Activated B cell treated with CpG ODN at 0.5 μM for 24 hours (primary cell): Measurements from ENCODE around the gene DLX4. TPM values are rescaled to one million over a fixed set of nuclear protein-coding genes. Genes with fewer than 3 reads are reported as not detected.

Source experiments
- ATAC-seq: fragments of 200-7000 bp; cut with Tn5 transposase; one replicate; pipeline ENCODE4 v1.10.0; 2021; ENCODE audit warnings: low read depth, mild to moderate bottlenecking, moderate library complexity
- CTCF ChIA-PET: fragments of 350-600 bp; sonication (Branson Sonifier 250); formaldehyde crosslinking; loops from one replicate; lab custom pipeline; 2021; ENCODE audit warnings: antibody characterized with exemption; lab: Charles Lee
- POLR2A ChIA-PET: fragments of 350-600 bp; sonication (Branson Sonifier 250); formaldehyde crosslinking; loops from one replicate; lab custom pipeline; 2021; ENCODE audit warnings: antibody characterized with exemption; lab: Charles Lee
- DNase-seq: peaks from one replicate; pipeline ENCODE4 v3.0.0; 2022
- H3K27ac Mint-ChIP-seq: one replicate; pipeline ENCODE4 v1.8.0; 2020; ENCODE audit warnings: mixed read lengths
- H3K27me3 Mint-ChIP-seq: one replicate; pipeline ENCODE4 v1.8.0; 2021; ENCODE audit warnings: mixed read lengths
- H3K36me3 Mint-ChIP-seq: one replicate; pipeline ENCODE4 v1.8.0; 2021; ENCODE audit warnings: low read depth, mixed read lengths
- H3K4me1 Mint-ChIP-seq: one replicate; pipeline ENCODE4 v1.8.0; 2021; ENCODE audit warnings: mixed read lengths
- H3K4me3 Mint-ChIP-seq: one replicate; pipeline ENCODE4 v1.8.0; 2020; ENCODE audit warnings: mild to moderate bottlenecking, mixed read lengths
- H3K9me3 Mint-ChIP-seq: one replicate; pipeline ENCODE4 v1.8.0; 2020; ENCODE audit warnings: mixed read lengths
- CTCF ChIP-seq: fragments of 200-600 bp; IDR thresholded peaks from one replicate; pipeline ENCODE4 v1.8.0; 2022; ENCODE audit warnings: antibody characterized with exemption, mild to moderate bottlenecking
- intact Hi-C: fragments of 100-400 bp; cut with micrococcal nuclease; formaldehyde crosslinking; loops from one replicate; pipeline ENCODE4 v1.15.1; 2024
- total RNA-seq: library from RNA; stranded (reverse); gene quantifications from 2 replicates; pipeline ENCODE4 v1.2.3, GENCODE V29; 2022

Gene DLX4
- total RNA-seq, 1 donor from 2014 or later = 0.42 TPM

DNA sequence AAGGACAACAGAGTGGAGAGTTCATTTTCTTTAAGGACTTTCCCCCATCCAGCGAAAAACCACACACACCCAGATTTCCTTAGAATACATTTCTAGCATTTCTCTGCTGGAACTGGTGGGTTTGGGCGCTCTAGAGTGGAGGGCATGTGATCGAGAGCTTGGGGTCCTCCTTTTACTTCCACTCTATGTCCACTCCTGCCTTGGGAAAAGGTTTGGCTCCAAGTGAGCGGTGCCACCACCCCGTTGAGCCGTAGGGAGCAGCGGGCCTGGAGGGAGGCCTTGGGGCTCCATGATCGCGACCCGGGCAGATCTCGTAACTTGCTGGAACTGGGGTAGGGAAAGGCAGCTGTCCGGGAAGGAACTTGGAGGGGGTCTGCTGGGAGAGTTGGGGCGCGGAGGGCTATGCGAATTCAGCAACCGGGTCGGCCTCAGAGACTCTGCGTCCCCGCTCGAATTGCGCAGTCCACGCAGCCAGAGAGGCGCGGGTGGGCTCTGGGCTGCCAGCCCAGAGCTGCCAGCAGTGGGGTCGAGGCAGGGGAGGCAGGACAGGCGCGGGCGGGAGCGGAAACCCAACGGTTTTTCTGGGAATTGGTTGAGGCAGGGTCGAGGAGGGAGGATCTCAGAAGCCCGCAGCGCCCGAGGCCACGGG is 2.3 kb downstream of the DLX4 start:
- ATAC-seq (no peak), DNase-seq (no peak)
- no peak overlapping the region for H3K4me3 Mint-ChIP-seq
- H3K27me3 Mint-ChIP-seq = peaks cover 73% of the 10 kb centered on the region
- H3K27ac Mint-ChIP-seq = no peak overlapping the region
- H3K4me1 Mint-ChIP-seq = peaks cover 26% of the 10 kb centered on the region
- POLR2A ChIA-PET = no interaction called here
- H3K36me3 Mint-ChIP-seq = no peaks in the 10 kb centered on the region
- CTCF ChIA-PET = interaction anchor here (1.1 to 1.2 kb wide), 2 partner anchors 19 to 25 kb away, joined by 4 read pairs; no protein-coding TSS in a partner anchor
- TF ChIP-seq CTCF = no peak
- intact Hi-C loops = no loop called here
- H3K9me3 Mint-ChIP-seq = no peaks in the 10 kb centered on the region

DNA sequence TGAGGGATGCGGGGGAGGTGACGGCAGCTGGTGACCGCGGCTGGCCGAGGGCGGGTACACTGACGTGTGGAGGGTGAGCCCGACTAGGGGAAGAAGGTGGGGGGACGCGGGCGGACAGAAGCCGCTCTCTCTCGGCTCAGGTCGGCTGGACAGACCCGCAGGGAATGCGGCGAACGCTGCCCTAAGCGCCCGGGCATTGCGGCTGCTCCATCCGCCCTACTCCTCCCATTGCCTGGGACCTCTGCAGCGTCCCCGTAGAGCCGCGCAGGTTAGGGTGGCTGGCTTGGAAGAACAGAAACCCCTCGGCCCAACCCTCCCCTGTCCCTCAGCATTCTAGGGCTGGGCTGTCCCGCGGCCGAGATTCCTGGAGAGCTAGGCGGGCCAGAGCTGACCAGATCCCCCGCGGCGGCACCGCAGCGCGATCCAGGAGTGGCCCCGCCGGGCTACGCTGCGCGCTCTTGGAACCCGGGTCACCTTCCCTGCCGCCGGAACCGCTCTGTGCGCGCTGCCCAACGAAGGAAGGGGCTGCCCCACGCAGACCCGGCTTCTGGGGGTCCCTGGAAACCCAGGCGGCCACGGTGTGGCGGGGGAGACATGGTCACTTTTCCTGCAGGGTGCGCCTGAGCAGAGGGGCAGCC is 3.0 kb downstream of the DLX4 start:
- peaks cover 71% of the 10 kb centered on the region for H3K27me3 Mint-ChIP-seq
- H3K4me3 Mint-ChIP-seq = no peak overlapping the region
- TF ChIP-seq CTCF = no peak
- ChIA-PET CTCF (no interaction called here), POLR2A (no interaction called here)
- no peaks in the 10 kb centered on the region for H3K36me3 Mint-ChIP-seq
- intact Hi-C loops = no loop called here
- ATAC-seq = no peak
- no peak overlapping the region for H3K27ac Mint-ChIP-seq
- no peak for DNase-seq
- no peaks in the 10 kb centered on the region for H3K9me3 Mint-ChIP-seq
- H3K4me1 Mint-ChIP-seq = peaks cover 26% of the 10 kb centered on the region

- Mint-ChIP-seq H3K4me3 (no peak overlapping the region), H3K4me1 (peaks cover 26% of the 10 kb centered on the region), H3K9me3 (no peaks in the 10 kb centered on the region), H3K36me3 (no peaks in the 10 kb centered on the region), H3K27ac (no peak overlapping the region), H3K27me3 (peaks cover 70% of the 10 kb centered on the region)
- no peak for TF ChIP-seq CTCF
- POLR2A ChIA-PET = no interaction called here
- CTCF ChIA-PET = interaction anchor here (1.3 kb wide), 1 partner anchor 24 kb away, joined by 7 read pairs; no protein-coding TSS in a partner anchor
- ATAC-seq (no peak), DNase-seq (no peak)
- intact Hi-C loops = no loop called here
These were observed 3.7 kb downstream of the DLX4 start for GRCh38 chr17:49972486-49973270.

DNA sequence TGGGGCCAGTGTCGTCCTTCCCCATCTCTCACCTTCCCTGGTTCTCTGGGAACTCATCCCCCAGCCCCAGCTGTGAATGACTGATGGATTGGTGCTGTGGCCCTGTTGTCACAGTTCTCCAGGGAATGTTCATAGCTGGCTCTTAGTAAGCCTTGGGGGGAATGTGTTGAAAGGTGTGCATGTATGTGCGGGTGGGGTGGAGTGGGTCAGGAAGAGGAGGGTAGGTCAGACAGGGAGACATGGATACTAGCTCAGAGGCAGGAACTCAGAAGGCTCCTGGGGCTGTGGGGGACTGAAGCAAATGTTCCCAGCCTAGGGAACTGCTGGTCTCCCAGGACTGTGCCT is 4.3 kb downstream of the DLX4 start:
- Mint-ChIP-seq H3K36me3 (no peaks in the 10 kb centered on the region), H3K4me3 (no peak overlapping the region), H3K27me3 (peaks cover 70% of the 10 kb centered on the region), H3K9me3 (no peaks in the 10 kb centered on the region), H3K27ac (no peak overlapping the region), H3K4me1 (peaks cover 23% of the 10 kb centered on the region)
- TF ChIP-seq CTCF = no peak
- intact Hi-C loops = no loop called here
- ChIA-PET POLR2A (no interaction called here), CTCF (interaction anchor here (1.3 kb wide), 1 partner anchor 24 kb away, joined by 7 read pairs; no protein-coding TSS in a partner anchor)
- ATAC-seq (no peak), DNase-seq (no peak)

GRCh38 chr17:49975531-49975930 is 6.5 kb downstream of the DLX4 start:
- no peak for ATAC-seq
- Mint-ChIP-seq H3K4me3 (no peak overlapping the region), H3K27me3 (peaks cover 78% of the 10 kb centered on the region), H3K36me3 (no peaks in the 10 kb centered on the region), H3K4me1 (peaks cover 9% of the 10 kb centered on the region), H3K9me3 (no peaks in the 10 kb centered on the region), H3K27ac (no peak overlapping the region)
- ChIA-PET POLR2A (no interaction called here), CTCF (no interaction called here)
- DNase-seq = no peak
- no peak for TF ChIP-seq CTCF
- intact Hi-C loops = no loop called here
